ENCODE results near the gene U2AF2.

The U2AF2 gene

DNA sequence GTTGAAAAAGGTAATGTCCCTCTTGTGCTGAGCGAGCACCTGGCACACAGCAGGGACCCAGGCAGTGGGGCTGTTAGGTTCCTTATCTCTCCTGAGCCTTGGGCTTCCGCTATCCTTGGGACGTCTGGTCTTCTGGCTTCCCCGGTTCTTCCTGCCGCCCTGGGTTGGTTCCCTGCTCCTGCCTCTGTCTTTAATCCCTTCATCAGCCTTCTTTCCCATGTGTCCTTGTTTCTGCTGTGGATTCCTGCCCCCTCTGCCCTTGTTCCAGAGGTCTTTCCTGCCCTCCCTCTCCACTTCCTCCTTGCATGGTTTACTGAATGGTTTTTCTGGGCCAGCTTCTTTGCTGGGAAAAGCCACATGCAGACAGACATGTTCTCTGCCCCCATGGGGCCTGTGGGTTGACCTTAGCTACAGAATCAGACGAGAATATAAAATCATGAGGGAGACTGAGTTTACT is 22.8 kb downstream of the U2AF2 start:
- peaks cover 28 to 32% of the 10 kb centered on the region in 2 donors for H3K36me3 ChIP-seq (ENCODE audit: control insufficient read depth in 2 of 2, insufficient read depth in 2 of 2, low read length in 2 of 2)
- peak overlapping the region in 1 of 2 donors; percentile 8 for H3K4me3 ChIP-seq (ENCODE audit: low read length in 2 of 2)
- no peaks in the 10 kb centered on the region for H3K9me3 ChIP-seq (ENCODE audit: control insufficient read depth in 2 of 2, low read length in 2 of 2)
- no peaks in the 10 kb centered on the region for H3K27me3 ChIP-seq (ENCODE audit: control insufficient read depth in 1 of 2, insufficient read depth in 2 of 2, low read length in 2 of 2)
- H3K27ac ChIP-seq (ENCODE audit: low read length), result no peak overlapping the region
- peak overlapping the region; percentile 21 to 33 for H3K9ac ChIP-seq (ENCODE audit: low read length in 2 of 2)
- peaks cover 35% of the 10 kb centered on the region for H3K4me1 ChIP-seq (ENCODE audit: control insufficient read depth, insufficient read depth, low read length)

DNA sequence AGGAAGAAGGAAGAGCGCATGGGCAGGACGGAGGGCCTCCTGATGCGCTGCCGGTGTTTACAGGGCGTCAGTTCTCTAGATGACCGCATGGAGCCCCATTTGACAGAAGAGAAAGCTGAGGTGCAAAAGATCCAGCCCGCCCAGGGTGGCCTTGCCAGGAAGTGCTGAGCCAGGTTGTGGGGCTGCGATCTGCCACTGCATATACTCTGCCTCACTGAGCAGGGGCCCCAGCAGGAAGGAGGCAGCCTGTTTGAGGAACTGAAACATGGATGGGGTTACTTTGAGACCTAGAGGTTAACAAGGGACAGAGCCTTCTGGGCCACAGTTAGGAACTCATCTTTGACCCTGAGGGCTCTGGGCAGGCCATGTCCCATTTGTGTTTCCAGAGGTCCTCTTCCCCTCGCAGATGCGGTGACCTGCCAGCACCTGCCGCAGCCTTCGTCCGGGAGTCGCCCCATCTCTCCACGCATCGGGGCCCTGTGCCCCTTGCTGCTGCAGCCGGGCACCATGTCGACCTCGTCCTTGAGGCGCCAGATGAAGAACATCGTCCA is 23.4 kb downstream of the U2AF2 start:
- no peak overlapping the region for H3K27ac ChIP-seq (ENCODE audit: low read length)
- H3K27me3 ChIP-seq (ENCODE audit: control insufficient read depth in 1 of 2, insufficient read depth in 2 of 2, low read length in 2 of 2), result no peaks in the 10 kb centered on the region
- peaks cover 35% of the 10 kb centered on the region for H3K4me1 ChIP-seq (ENCODE audit: control insufficient read depth, insufficient read depth, low read length)
- H3K9me3 ChIP-seq (ENCODE audit: control insufficient read depth in 2 of 2, low read length in 2 of 2), result no peaks in the 10 kb centered on the region
- H3K9ac ChIP-seq (ENCODE audit: low read length in 2 of 2), result no peak overlapping the region
- peaks cover 28 to 32% of the 10 kb centered on the region in 2 donors for H3K36me3 ChIP-seq (ENCODE audit: control insufficient read depth in 2 of 2, insufficient read depth in 2 of 2, low read length in 2 of 2)
- H3K4me3 ChIP-seq (ENCODE audit: low read length in 2 of 2), result no peak overlapping the region

DNA sequence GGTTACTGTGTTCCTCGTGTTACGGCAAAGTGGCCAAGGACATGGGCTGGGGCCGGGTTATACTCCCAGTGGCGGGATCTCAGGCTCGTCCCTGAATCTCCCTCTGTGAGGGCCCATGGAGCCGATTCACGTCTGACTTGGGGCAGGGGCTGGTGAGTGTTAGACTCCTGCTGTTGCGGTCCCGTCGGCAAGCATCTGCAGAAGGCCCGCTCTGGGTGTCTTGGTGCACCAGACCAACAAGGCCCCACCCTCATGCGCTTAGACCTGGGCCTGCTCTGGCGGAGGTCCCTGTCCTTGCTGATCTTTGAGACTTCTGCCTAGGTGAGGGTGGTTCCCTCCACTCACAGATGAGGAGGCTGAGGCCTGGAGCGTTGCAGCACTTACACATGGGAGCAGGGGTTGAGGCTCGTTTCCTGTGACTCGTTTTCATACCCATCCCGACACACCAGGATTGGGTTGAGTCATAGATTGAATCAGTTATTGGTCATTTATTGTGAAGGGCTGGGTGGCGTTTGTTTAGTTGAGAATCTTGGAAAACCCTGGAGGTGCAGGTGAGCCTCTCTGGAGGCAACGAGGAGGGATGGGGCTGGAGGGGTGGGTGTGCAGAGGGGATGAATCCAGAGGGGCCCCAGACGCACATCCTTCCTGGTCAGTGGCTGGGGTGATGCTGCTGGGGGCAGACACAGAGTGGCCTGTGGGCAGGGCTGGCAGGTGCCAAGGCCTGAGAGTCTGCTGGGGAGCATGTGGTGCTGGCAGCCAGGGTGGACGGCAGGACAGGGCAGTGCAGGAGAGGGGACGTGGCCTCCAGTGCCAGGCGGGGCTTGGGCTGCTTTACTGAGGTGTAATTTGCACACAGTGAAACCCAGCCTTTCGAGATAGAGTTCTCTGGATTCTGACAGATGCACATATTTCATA is 24.8 kb downstream of the U2AF2 start:
- no peaks in the 10 kb centered on the region for H3K27me3 ChIP-seq (ENCODE audit: control insufficient read depth in 1 of 2, insufficient read depth in 2 of 2, low read length in 2 of 2)
- peaks cover 37 to 39% of the 10 kb centered on the region in 2 donors for H3K36me3 ChIP-seq (ENCODE audit: control insufficient read depth in 2 of 2, insufficient read depth in 2 of 2, low read length in 2 of 2)
- no peak overlapping the region for H3K9ac ChIP-seq (ENCODE audit: low read length in 2 of 2)
- peaks cover 32% of the 10 kb centered on the region for H3K4me1 ChIP-seq (ENCODE audit: control insufficient read depth, insufficient read depth, low read length)
- H3K4me3 ChIP-seq (ENCODE audit: low read length in 2 of 2), result no peak overlapping the region
- H3K9me3 ChIP-seq (ENCODE audit: control insufficient read depth in 2 of 2, low read length in 2 of 2), result no peaks in the 10 kb centered on the region
- no peak overlapping the region for H3K27ac ChIP-seq (ENCODE audit: low read length)

DNA sequence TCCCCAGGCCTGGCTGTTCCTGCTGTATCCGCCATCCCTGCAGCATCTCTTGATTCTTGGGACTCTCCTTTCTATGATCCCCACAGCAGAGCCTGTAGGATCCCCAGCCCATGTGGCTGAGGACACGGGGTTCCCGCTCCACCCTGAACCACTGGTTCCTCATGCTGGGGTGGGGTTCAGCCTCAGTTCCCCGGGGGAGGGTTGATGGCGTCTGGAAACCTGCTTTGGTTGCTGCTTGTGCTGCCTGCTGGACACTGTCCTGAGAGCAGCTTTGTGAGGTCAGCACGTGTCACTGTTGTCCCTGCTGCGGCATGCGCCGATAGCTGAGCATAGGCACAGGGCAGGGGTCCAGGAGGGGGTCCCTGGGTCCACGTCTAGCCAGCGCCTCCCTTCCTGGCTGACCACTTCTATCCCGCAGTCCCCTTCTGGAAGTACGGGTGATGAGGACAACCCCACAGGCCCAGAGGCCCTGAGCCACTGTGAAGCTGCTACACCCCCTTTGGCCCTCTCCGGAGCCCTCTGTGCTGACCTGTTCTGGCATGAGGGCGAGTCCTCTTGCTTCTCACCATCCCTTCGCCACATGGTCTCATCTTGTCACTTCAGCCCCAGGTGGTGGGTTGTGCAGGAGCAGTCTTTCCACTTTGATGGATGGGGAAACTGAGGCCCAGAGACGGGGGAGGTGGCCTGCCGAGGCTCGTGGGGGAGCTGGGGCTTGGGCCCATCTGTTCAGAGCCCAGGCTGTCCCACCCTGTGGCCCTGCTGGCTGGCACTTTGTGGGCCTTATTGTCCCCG is 25.7 kb downstream of the U2AF2 start:
- Histone ChIP-seq H3K4me3 (ENCODE audit: low read length in 2 of 2) (no peak overlapping the region), H3K9me3 (ENCODE audit: control insufficient read depth in 2 of 2, low read length in 2 of 2) (no peaks in the 10 kb centered on the region), H3K27me3 (ENCODE audit: control insufficient read depth in 1 of 2, insufficient read depth in 2 of 2, low read length in 2 of 2) (no peaks in the 10 kb centered on the region), H3K9ac (ENCODE audit: low read length in 2 of 2) (no peak overlapping the region), H3K36me3 (ENCODE audit: control insufficient read depth in 2 of 2, insufficient read depth in 2 of 2, low read length in 2 of 2) (peaks cover 44% of the 10 kb centered on the region in 2 donors), H3K4me1 (ENCODE audit: control insufficient read depth, insufficient read depth, low read length) (peaks cover 27% of the 10 kb centered on the region), H3K27ac (ENCODE audit: low read length) (no peak overlapping the region)

DNA sequence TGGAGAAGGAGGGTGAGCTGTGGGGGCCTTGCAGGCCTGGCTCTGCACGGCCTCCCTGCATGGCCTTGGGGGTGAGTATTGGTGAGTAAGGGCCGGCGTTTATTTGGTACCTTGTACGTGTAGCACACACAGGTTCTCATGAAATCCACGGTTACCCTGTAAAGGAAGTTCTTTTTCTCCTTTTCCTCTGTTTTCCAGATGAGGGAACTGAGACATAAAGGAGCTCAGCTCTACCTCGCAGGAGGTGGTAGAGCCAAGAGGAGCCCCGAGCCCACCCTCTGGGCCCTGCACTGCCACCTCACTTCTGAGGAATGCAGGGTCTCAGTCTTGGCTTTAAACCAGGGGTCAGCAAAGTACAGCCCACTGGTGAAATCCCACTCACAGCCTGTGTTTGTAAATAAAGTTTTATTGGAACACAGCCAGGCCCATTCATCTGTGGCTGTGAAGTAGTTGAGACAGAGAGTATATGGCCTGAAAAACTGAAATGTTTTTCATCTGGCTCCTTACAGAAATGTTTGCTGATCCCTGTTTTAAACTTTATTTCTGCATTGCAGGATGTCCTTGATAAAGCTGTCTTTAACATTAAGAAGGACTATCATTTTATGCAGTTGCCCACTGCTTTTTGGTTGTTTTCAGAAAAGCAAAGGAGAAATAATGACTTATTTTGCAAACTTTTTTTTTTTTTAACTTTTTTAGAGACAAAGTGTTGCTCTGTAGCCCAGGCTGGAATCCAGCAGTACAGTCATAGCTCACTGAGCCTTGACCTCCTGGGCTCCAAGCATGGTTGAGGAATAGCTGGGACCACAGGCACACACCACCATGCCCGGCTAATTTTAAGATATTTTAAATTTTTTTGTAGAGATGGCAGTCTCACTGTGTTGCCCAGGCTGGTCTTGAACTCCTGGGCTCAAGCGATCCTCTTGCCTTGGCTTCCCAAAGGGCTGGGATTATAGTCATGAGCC is 26.6 kb downstream of the U2AF2 start:
- Histone ChIP-seq H3K36me3 (ENCODE audit: control insufficient read depth in 2 of 2, insufficient read depth in 2 of 2, low read length in 2 of 2) (peaks cover 47 to 52% of the 10 kb centered on the region in 2 donors), H3K4me3 (ENCODE audit: low read length in 2 of 2) (no peak overlapping the region), H3K27ac (ENCODE audit: low read length) (no peak overlapping the region), H3K9me3 (ENCODE audit: control insufficient read depth in 2 of 2, low read length in 2 of 2) (no peaks in the 10 kb centered on the region), H3K4me1 (ENCODE audit: control insufficient read depth, insufficient read depth, low read length) (peaks cover 23% of the 10 kb centered on the region), H3K27me3 (ENCODE audit: control insufficient read depth in 1 of 2, insufficient read depth in 2 of 2, low read length in 2 of 2) (no peaks in the 10 kb centered on the region), H3K9ac (ENCODE audit: low read length in 2 of 2) (no peak overlapping the region)

DNA sequence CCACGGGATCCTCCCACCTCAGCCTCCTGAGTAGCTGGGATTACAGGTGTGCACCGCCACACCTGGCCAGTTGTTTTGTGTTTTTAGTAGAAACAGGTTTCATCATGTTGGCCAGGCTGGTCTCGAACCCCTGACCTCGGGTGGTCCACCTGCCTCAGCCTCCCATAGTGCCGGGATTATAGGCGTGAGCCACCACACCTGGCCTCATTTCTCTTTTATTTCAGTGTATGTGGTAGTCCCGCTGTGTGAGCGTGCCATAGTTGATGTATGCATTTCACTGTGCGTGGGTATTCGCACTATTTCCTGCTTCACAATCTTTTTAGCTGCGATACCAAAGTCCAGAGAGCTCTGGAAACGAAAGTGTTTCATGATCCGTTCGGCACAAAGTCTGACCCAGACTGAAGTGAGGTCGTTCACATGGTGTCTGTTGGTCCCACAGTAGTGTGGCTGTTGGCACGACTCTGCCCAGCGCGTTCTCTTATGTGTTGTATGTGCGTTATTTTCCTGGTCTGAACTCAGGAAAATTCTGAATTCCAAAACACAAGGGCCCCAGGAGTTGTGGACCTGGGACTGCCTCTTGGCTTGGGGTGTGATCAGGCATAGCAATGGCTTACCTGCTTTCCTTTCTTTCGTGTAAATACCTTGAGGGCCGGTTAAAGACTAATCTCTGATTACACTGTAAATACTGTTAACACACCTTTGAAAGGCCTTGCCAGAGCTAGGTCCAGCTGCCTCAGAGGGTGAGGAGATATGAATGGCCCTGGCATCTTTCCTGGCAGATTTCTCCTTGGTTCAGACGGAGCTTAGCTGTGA is 28.8 kb downstream of the U2AF2 start:
- Histone ChIP-seq H3K27ac (ENCODE audit: low read length) (no peak overlapping the region), H3K9me3 (ENCODE audit: control insufficient read depth in 2 of 2, low read length in 2 of 2) (no peaks in the 10 kb centered on the region), H3K4me3 (ENCODE audit: low read length in 2 of 2) (no peak overlapping the region), H3K27me3 (ENCODE audit: control insufficient read depth in 1 of 2, insufficient read depth in 2 of 2, low read length in 2 of 2) (no peaks in the 10 kb centered on the region), H3K9ac (ENCODE audit: low read length in 2 of 2) (no peak overlapping the region), H3K36me3 (ENCODE audit: control insufficient read depth in 2 of 2, insufficient read depth in 2 of 2, low read length in 2 of 2) (peaks cover 39 to 48% of the 10 kb centered on the region in 2 donors), H3K4me1 (ENCODE audit: control insufficient read depth, insufficient read depth, low read length) (peaks cover 3% of the 10 kb centered on the region)

DNA sequence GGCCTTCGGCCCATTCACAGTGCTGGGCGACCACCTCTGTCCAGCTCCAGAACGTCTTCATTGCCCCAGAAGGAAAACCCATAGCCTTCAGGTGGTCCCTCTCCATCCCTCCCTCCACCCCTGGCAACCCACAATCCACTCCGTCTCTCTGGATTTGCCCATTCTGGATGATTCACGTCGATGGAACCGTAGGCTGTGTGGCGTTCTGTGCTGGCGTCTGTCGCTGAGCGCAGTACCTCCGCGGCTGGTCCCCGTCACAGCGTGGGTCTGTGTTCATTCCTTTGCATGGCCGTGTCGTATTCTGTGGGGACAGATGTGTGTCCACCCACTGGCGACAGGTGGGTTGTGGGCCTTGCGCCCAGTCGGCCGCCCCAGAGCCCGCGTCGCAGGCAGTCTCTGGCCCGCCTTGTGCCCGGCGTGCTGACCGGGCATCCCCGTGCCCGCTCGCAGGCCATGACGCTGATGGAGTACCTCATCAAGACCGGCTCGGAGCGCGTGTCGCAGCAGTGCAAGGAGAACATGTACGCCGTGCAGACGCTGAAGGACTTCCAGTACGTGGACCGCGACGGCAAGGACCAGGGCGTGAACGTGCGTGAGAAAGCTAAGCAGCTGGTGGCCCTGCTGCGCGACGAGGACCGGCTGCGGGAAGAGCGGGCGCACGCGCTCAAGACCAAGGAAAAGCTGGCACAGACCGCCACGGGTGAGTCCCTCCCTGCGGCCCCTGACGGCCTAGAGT is 30.3 kb downstream of the U2AF2 start:
- Histone ChIP-seq H3K4me1 (ENCODE audit: control insufficient read depth, insufficient read depth, low read length) (peaks cover 2% of the 10 kb centered on the region), H3K36me3 (ENCODE audit: control insufficient read depth in 2 of 2, insufficient read depth in 2 of 2, low read length in 2 of 2) (peaks cover 43 to 50% of the 10 kb centered on the region in 2 donors)

DNA sequence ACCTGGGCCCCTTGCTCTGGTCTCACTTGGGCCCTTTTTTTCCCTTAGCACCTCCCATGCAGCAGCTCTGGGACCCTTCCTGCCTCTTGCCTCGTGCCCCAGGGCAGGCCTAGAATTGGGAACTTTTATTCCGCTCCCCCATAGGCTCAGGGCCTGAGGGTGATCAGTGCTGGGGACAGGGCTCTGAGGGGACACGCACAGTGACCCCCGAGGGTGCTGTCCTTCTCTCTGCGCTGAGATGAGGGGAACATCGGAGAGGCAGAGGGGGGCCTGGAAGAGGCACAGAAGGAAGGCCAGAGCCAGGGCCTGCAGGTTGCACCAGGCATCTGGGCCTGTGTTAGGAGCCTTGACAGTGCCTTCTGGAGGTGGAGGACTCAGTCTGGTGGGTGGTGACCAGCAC is 30.9 kb downstream of the U2AF2 start:
- no peak overlapping the region for H3K9ac ChIP-seq (ENCODE audit: low read length in 2 of 2)

More for the DNA sequence above, 30.3 kb downstream of the U2AF2 start:
- no peaks in the 10 kb centered on the region for H3K27me3 ChIP-seq (ENCODE audit: control insufficient read depth in 1 of 2, insufficient read depth in 2 of 2, low read length in 2 of 2)
- no peak overlapping the region for H3K9ac ChIP-seq (ENCODE audit: low read length in 2 of 2)
- H3K27ac ChIP-seq (ENCODE audit: low read length), result no peak overlapping the region
- no peaks in the 10 kb centered on the region for H3K9me3 ChIP-seq (ENCODE audit: control insufficient read depth in 2 of 2, low read length in 2 of 2)
- no peak overlapping the region for H3K4me3 ChIP-seq (ENCODE audit: low read length in 2 of 2)

More for the DNA sequence above, 30.9 kb downstream of the U2AF2 start:
- Histone ChIP-seq H3K4me3 (ENCODE audit: low read length in 2 of 2) (no peak overlapping the region), H3K9me3 (ENCODE audit: control insufficient read depth in 2 of 2, low read length in 2 of 2) (no peaks in the 10 kb centered on the region), H3K36me3 (ENCODE audit: control insufficient read depth in 2 of 2, insufficient read depth in 2 of 2, low read length in 2 of 2) (peaks cover 44 to 50% of the 10 kb centered on the region in 2 donors), H3K27me3 (ENCODE audit: control insufficient read depth in 1 of 2, insufficient read depth in 2 of 2, low read length in 2 of 2) (no peaks in the 10 kb centered on the region), H3K27ac (ENCODE audit: low read length) (no peak overlapping the region), H3K4me1 (ENCODE audit: control insufficient read depth, insufficient read depth, low read length) (peaks cover 2% of the 10 kb centered on the region)
